PFSK-1 (cell line): Measurements from ENCODE around the gene NCOA3.

Experiments used
- FOXP2 ChIP-seq: optimal IDR thresholded peaks from 2 replicates; pipeline ENCODE3; 2011; ENCODE audit warnings: borderline replicate concordance, control low read depth, inconsistent platforms; ENCODE audit not compliant: insufficient read depth; ENCODE audit errors: extremely low read length, extremely low read depth
- POLR2AphosphoS5 ChIP-seq: IDR thresholded peaks from 2 replicates; pipeline ENCODE4 v1.6.1; 2012; ENCODE audit warnings: low read depth, mild to moderate bottlenecking, control low read depth, low read length, moderate library complexity
- REST ChIP-seq, 2 experiments: IDR thresholded peaks; 2 replicates each; pipeline versions ENCODE4 v1.6.1 to v1.8.0; 2011 to 2012; ENCODE audit warnings: low read depth in 2 of 2, low read length in 2 of 2, control low read depth in 1 of 2, inconsistent platforms in 1 of 2, mild to moderate bottlenecking in 1 of 2, moderate library complexity in 1 of 2; ENCODE audit not compliant: insufficient read depth in 1 of 2
- SIN3A ChIP-seq: IDR thresholded peaks from 2 replicates; pipeline ENCODE4 v1.6.1; 2012; ENCODE audit warnings: mild to moderate bottlenecking, low read length, moderate library complexity, borderline replicate concordance; ENCODE audit not compliant: insufficient read depth
- TAF1 ChIP-seq: IDR thresholded peaks from 2 replicates; pipeline ENCODE4 v1.6.1; 2012; ENCODE audit warnings: low read length, control low read depth, borderline replicate concordance; ENCODE audit not compliant: insufficient read depth

The NCOA3 gene

GRCh38 chr20:47598911-47599744, 97.4 kb downstream of the NCOA3 start:
- TF ChIP-seq POLR2AphosphoS5, result no peak
- TF ChIP-seq REST (IDR thresholded peaks at IDR 0.05; ENCODE audit: insufficient read depth in 1 of 2, low read depth in 2 of 2, low read length in 2 of 2), result no peak
- no peak for TF ChIP-seq TAF1
- no peak for TF ChIP-seq SIN3A
- TF ChIP-seq FOXP2, result no peak

GRCh38 chr20:47600967-47601547, 99.4 kb downstream of the NCOA3 start:
- TF ChIP-seq POLR2AphosphoS5 (no peak), SIN3A (no peak), REST (IDR thresholded peaks at IDR 0.05; ENCODE audit: insufficient read depth in 1 of 2, low read depth in 2 of 2, low read length in 2 of 2) (no peak), FOXP2 (no peak), TAF1 (no peak)

DNA sequence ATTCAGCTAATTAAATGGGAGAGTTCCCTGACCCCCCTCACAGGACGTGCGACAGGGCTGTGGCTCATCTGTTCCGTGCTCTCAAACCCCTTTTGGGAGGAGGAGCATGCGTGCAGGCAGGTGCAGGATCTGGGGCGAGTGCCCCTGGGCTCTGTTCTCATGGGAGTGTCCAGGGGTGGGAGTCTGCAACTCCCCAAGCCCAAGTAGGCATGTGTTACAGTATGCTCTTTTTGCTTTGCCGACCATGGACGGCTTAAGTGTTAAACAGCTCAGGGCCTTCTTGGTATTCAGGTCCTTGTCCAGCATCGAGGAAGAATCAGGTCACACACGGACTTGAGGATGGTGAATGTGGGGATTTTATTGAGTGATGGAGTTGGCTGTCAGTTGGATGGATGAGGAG, 101.6 kb downstream of the NCOA3 start:
- TF ChIP-seq FOXP2 (no peak), POLR2AphosphoS5 (no peak), TAF1 (no peak), SIN3A (no peak), REST (IDR thresholded peaks at IDR 0.05; ENCODE audit: insufficient read depth in 1 of 2, low read depth in 2 of 2, low read length in 2 of 2) (no peak)

- TF ChIP-seq REST (IDR thresholded peaks at IDR 0.05; ENCODE audit: insufficient read depth in 1 of 2, low read depth in 2 of 2, low read length in 2 of 2) (no peak), TAF1 (no peak), POLR2AphosphoS5 (no peak), FOXP2 (no peak), SIN3A (no peak)
These were observed 104.2 kb downstream of the NCOA3 start for GRCh38 chr20:47605673-47606413.
